GM19395 (cell line): ENCODE results near the gene CBLC.

Experiments
- ATAC-seq: cut with Tn5 transposase; IDR thresholded peaks from one replicate; pipeline ENCODE4 v1.9.1; 2021; ENCODE audit warnings: mild to moderate bottlenecking, moderate library complexity; ENCODE audit not compliant: unreplicated experiment

The CBLC gene

GRCh38 chr19:44796701-44797115 lies 19.0 kb downstream of the CBLC start:
- no peak for ATAC-seq

GRCh38 chr19:44799627-44800346 lies 22.1 kb downstream of the CBLC start:
- no peak for ATAC-seq

- ATAC-seq: peak; percentile 71
Observed at GRCh38 chr19:44800461-44800860, 22.8 kb downstream of the CBLC start.

- ATAC-seq: no peak
Observed at GRCh38 chr19:44803442-44804428, 26.0 kb downstream of the CBLC start.

GRCh38 chr19:44806291-44806690 lies 28.6 kb downstream of the CBLC start:
- ATAC-seq: no peak

GRCh38 chr19:44807162-44807561 lies 29.5 kb downstream of the CBLC start:
- no peak for ATAC-seq

GRCh38 chr19:44807652-44808462 lies 30.2 kb downstream of the CBLC start:
- ATAC-seq: no peak

- no peak for ATAC-seq
Observed at GRCh38 chr19:44808463-44809371, 31.0 kb downstream of the CBLC start, which contains the start of gene BCAM. Gene BCAM (plus strand): TSS chr19:44809103. CDS start chr19:44809125, 22 bp downstream.

GRCh38 chr19:44809577-44810233 lies 32.0 kb downstream of the CBLC start:
- ATAC-seq: no peak

- no peak for ATAC-seq
Observed at GRCh38 chr19:44810234-44811121, 32.8 kb downstream of the CBLC start.

- no peak for ATAC-seq
Observed at GRCh38 chr19:44811122-44811419, 33.4 kb downstream of the CBLC start.

- no peak for ATAC-seq
Observed at GRCh38 chr19:44812142-44812718, 34.5 kb downstream of the CBLC start.

GRCh38 chr19:44813070-44813840 lies 35.6 kb downstream of the CBLC start:
- no peak for ATAC-seq

GRCh38 chr19:44813841-44814470 lies 36.3 kb downstream of the CBLC start:
- no peak for ATAC-seq

GRCh38 chr19:44814517-44814916 lies 36.8 kb downstream of the CBLC start:
- no peak for ATAC-seq

GRCh38 chr19:44816301-44816700 lies 38.6 kb downstream of the CBLC start:
- no peak for ATAC-seq
